Gastroesophageal sphincter (tissue), 3 donors: ENCODE results near the gene SLC7A1.

Experiments
- CTCF ChIP-seq, 4 experiments: fragments of 200-600 bp in 2 of 4; fragments of 450-650 bp in 2 of 4; sonication (generic) in 1 of 4; IDR thresholded peaks; one replicate each; pipeline ENCODE4 v1.5.1; 2017 to 2019; ENCODE audit warnings: antibody characterized with exemption in 4 of 4, mild to moderate bottlenecking in 2 of 4, moderate library complexity in 2 of 4
- POLR2A ChIP-seq, 2 donors: fragments of 450-650 bp; IDR thresholded peaks; one replicate each; pipeline ENCODE4 v1.6.1; 2017; ENCODE audit warnings: antibody characterized with exemption in 2 of 2, mild to moderate bottlenecking in 2 of 2, moderate library complexity in 1 of 2

- TF ChIP-seq POLR2A (IDR thresholded peaks at IDR 0.05) (no peak), CTCF (IDR thresholded peaks at IDR 0.05) (no peak)
Measured at GRCh38 chr13:29571876-29572570, 23.5 kb downstream of the SLC7A1 start.
